HG02610 (cell line): ENCODE measurements around the gene RBPJL.

ENCODE experiments used
- ATAC-seq: cut with Tn5 transposase; IDR thresholded peaks from one replicate; pipeline ENCODE4 v1.9.1; 2021; ENCODE audit warnings: mild to moderate bottlenecking, moderate library complexity; ENCODE audit not compliant: unreplicated experiment

RBPJL gene

GRCh38 chr20:45306431-45306982 lies at the start of gene RBPJL:
Gene RBPJL, plus strand, starts transcription at chr20:45306840. Its CDS starts 83 bp downstream, at chr20:45306923.
- no peak for ATAC-seq

GRCh38 chr20:45257161-45257560 lies 49.5 kb upstream of the RBPJL start:
- no peak for ATAC-seq

GRCh38 chr20:45257711-45258110 lies 48.9 kb upstream of the RBPJL start:
- ATAC-seq = no peak

GRCh38 chr20:45258259-45258658 lies 48.4 kb upstream of the RBPJL start:
- ATAC-seq = no peak

GRCh38 chr20:45258664-45259063 lies 48.0 kb upstream of the RBPJL start:
- ATAC-seq = no peak

GRCh38 chr20:45263556-45264266 lies 42.9 kb upstream of the RBPJL start:
- ATAC-seq = no peak

- no peak for ATAC-seq
These were observed 39.7 kb upstream of the RBPJL start for GRCh38 chr20:45266977-45267376.

- no peak for ATAC-seq
These were observed 38.1 kb upstream of the RBPJL start for GRCh38 chr20:45268531-45268930.

GRCh38 chr20:45269056-45269455 lies 37.6 kb upstream of the RBPJL start:
- no peak for ATAC-seq

GRCh38 chr20:45269754-45270270 lies 36.8 kb upstream of the RBPJL start:
- ATAC-seq = no peak

- ATAC-seq = no peak
These were observed 31.3 kb upstream of the RBPJL start for GRCh38 chr20:45275338-45275737.

GRCh38 chr20:45279992-45280391 lies 26.6 kb upstream of the RBPJL start:
- ATAC-seq = no peak

GRCh38 chr20:45282700-45283550 lies 23.7 kb upstream of the RBPJL start:
- no peak for ATAC-seq

GRCh38 chr20:45283551-45284057 lies 23.0 kb upstream of the RBPJL start:
- ATAC-seq = no peak

GRCh38 chr20:45288376-45288775 lies 18.3 kb upstream of the RBPJL start:
- no peak for ATAC-seq

GRCh38 chr20:45288860-45289259 lies 17.8 kb upstream of the RBPJL start:
- ATAC-seq = no peak

- no peak for ATAC-seq
These were observed 16.5 kb upstream of the RBPJL start for GRCh38 chr20:45289942-45290676.

GRCh38 chr20:45290677-45291355 lies 15.8 kb upstream of the RBPJL start:
- no peak for ATAC-seq

- ATAC-seq = no peak
These were observed 15.1 kb upstream of the RBPJL start for GRCh38 chr20:45291526-45291925.

- ATAC-seq = no peak
These were observed 14.3 kb upstream of the RBPJL start for GRCh38 chr20:45292343-45292742.
